Loucy (cell line): ENCODE results near the gene TBC1D24.

ENCODE experiments used
- H2AFZ ChIP-seq: fragments of 200-600 bp; sonication (generic); 2 replicates; pipeline ENCODE4 v1.6.0; 2016; ENCODE audit warnings: antibody characterized with exemption, mild to moderate bottlenecking, low read length, moderate library complexity
- H3F3A ChIP-seq: fragments of 200-600 bp; 2 replicates; pipeline ENCODE4 v1.6.0; 2016; ENCODE audit warnings: antibody characterized with exemption, low read depth, mild to moderate bottlenecking
- H3K27me3 ChIP-seq: fragments of 200-600 bp; sonication (generic); 2 replicates; pipeline ENCODE4 v1.6.1; 2014; ENCODE audit warnings: low read length, mild to moderate bottlenecking; ENCODE audit not compliant: insufficient read depth, poor library complexity, severe bottlenecking
- H3K36me3 ChIP-seq: fragments of 200-600 bp; sonication (generic); 2 replicates; pipeline ENCODE4 v1.6.1; 2016; ENCODE audit warnings: low read length; ENCODE audit not compliant: insufficient read depth
- H3K4me1 ChIP-seq: fragments of 200-600 bp; sonication (generic); 2 replicates; pipeline ENCODE4 v1.5.1; 2014; ENCODE audit warnings: low read length, mild to moderate bottlenecking; ENCODE audit not compliant: insufficient read depth, poor library complexity, severe bottlenecking
- H3K4me2 ChIP-seq: fragments of 200-600 bp; sonication (generic); 2 replicates; pipeline ENCODE4 v1.6.0; 2014; ENCODE audit warnings: antibody characterized with exemption, low read length, low read depth, mild to moderate bottlenecking; ENCODE audit not compliant: poor library complexity, severe bottlenecking
- H3K4me3 ChIP-seq: fragments of 200-600 bp; sonication (generic); 2 replicates; pipeline ENCODE4 v1.5.1; 2014; ENCODE audit warnings: low read length, mild to moderate bottlenecking, mixed read lengths; ENCODE audit not compliant: poor library complexity, severe bottlenecking
- H3K79me2 ChIP-seq: fragments of 200-600 bp; sonication (generic); 2 replicates; pipeline ENCODE4 v1.6.1; 2014; ENCODE audit warnings: low read length; ENCODE audit not compliant: insufficient read depth
- H3K9ac ChIP-seq: fragments of 200-600 bp; sonication (generic); 2 replicates; pipeline ENCODE4 v1.6.0; 2014; ENCODE audit warnings: mild to moderate bottlenecking, low read depth, low read length, moderate library complexity; ENCODE audit not compliant: poor library complexity, severe bottlenecking
- H3K9me2 ChIP-seq: fragments of 200-600 bp; sonication (generic); replicated peaks from 2 replicates; pipeline ENCODE4 v1.6.1; 2016; ENCODE audit warnings: low read depth, low read length, mixed read lengths
- H3K9me3 ChIP-seq: fragments of 200-600 bp; sonication (generic); 2 replicates; pipeline ENCODE4 v1.6.1; 2014; ENCODE audit warnings: mild to moderate bottlenecking, antibody characterized with exemption, low read length, low read depth; ENCODE audit not compliant: insufficient read depth
- H4K20me1 ChIP-seq: fragments of 200-600 bp; sonication (generic); 2 replicates; pipeline ENCODE4 v1.6.0; 2014; ENCODE audit warnings: antibody characterized with exemption, low read length, mild to moderate bottlenecking; ENCODE audit not compliant: insufficient read depth, poor library complexity, severe bottlenecking
- EZH2phosphoT487 ChIP-seq: fragments of 200-600 bp; IDR thresholded peaks from 2 replicates; pipeline ENCODE4 v1.6.1; 2018; ENCODE audit warnings: antibody characterized with exemption, mild to moderate bottlenecking, moderate library complexity, borderline replicate concordance
- TF ChIP-seq, protein P1 (sequence below): fragments of 200-600 bp; sonication (generic); conservative IDR thresholded peaks from 2 replicates; pipeline ENCODE4 v1.5.1; 2014; ENCODE audit warnings: mild to moderate bottlenecking, antibody characterized with exemption, low read length

The TBC1D24 gene

DNA sequence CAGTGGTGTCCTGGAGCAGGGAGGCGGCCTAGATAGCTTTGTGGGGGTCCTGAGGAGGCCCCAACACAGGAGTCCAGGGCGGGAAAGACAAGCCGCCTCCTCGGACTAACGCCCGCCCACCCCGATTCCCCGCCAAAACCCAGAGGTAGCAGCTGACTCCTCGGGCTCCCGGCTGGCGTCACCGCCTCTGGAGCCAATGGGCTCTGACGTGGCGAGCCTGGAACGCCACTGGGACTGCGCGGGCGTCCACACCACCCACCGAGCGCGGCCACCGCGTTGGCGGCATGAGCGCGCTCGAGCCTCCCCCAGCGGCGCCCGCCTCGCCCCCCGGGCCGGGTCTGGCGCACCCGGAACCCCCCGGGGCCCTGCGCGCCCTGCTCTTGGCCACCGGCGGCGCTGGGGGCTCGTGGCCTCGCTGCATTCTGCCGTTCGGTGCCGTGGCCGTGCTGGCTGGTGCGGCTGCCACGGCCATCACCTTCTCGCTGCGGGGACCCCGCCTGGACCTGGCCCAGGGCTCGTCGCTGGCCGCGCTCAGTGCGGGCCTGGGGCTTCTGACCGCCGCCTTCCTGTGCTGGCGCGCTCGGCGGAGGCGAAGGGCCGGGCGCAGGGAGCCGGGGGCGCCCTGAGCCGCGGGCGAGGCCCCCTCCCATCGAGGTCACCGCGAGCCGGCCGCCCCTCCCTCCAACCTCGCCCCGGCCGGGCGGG, 7.2 kb upstream of the TBC1D24 start:
- H4K20me1 ChIP-seq = no peaks in the 10 kb centered on the region
- no peak for TF ChIP-seq EZH2phosphoT487
- TF ChIP-seq, protein P1, sequence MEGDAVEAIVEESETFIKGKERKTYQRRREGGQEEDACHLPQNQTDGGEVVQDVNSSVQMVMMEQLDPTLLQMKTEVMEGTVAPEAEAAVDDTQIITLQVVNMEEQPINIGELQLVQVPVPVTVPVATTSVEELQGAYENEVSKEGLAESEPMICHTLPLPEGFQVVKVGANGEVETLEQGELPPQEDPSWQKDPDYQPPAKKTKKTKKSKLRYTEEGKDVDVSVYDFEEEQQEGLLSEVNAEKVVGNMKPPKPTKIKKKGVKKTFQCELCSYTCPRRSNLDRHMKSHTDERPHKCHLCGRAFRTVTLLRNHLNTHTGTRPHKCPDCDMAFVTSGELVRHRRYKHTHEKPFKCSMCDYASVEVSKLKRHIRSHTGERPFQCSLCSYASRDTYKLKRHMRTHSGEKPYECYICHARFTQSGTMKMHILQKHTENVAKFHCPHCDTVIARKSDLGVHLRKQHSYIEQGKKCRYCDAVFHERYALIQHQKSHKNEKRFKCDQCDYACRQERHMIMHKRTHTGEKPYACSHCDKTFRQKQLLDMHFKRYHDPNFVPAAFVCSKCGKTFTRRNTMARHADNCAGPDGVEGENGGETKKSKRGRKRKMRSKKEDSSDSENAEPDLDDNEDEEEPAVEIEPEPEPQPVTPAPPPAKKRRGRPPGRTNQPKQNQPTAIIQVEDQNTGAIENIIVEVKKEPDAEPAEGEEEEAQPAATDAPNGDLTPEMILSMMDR = no peak
- H3K9me2 ChIP-seq = no peaks in the 10 kb centered on the region
- no peaks in the 10 kb centered on the region; the same call in 1 of the 2 replicates for H3K79me2 ChIP-seq
- H2AFZ ChIP-seq = no peak overlapping the region
- peak overlapping the region; percentile 100 for H3K9ac ChIP-seq
- no peaks in the 10 kb centered on the region for H3K27me3 ChIP-seq
- no peaks in the 10 kb centered on the region for H3K36me3 ChIP-seq
- no peaks in the 10 kb centered on the region for H3K9me3 ChIP-seq
- peak overlapping the region; percentile 80 for H3K4me3 ChIP-seq
- H3F3A ChIP-seq = no peaks in the 10 kb centered on the region
- H3K4me2 ChIP-seq = peak overlapping the region; percentile 92
- H3K4me1 ChIP-seq = peaks cover 37% of the 10 kb centered on the region

DNA sequence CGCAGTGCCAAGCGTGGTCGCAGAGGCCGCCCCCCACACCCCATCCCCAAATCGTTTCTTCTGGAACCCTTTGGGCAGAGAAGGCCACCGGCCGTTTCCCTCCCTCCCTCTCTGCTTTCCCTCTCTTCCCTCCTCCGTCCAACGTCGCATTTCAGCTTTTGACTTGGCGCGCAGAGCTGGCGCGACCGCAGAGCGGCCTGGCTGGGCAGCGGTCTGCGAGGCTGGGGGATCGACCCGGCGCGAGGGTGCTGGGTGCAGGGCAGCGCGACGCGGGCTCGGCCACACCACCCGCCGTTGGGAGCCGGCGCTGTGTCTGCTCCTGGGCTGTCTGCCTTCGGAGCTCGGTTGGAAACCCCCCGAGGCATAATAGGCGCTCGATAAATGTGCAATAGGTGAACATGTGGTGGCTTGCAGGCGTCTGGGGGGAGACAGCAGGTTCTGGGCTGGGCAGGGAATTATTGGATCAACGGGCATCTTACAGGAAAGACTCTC, 6.6 kb upstream of the TBC1D24 start:
- no peaks in the 10 kb centered on the region for H3K9me2 ChIP-seq
- H3K4me2 ChIP-seq = peak overlapping the region; percentile 92
- peaks cover 4% of the 10 kb centered on the region for H4K20me1 ChIP-seq
- peaks cover 2% of the 10 kb centered on the region; the same call in 1 of the 2 replicates for H3K79me2 ChIP-seq
- TF ChIP-seq EZH2phosphoT487 = no peak
- TF ChIP-seq, protein P1 = no peak
- H3K27me3 ChIP-seq = no peaks in the 10 kb centered on the region
- peak overlapping the region; percentile 100 for H3K9ac ChIP-seq
- H3K36me3 ChIP-seq = no peaks in the 10 kb centered on the region
- no peaks in the 10 kb centered on the region for H3K9me3 ChIP-seq
- H3F3A ChIP-seq = no peaks in the 10 kb centered on the region
- H3K4me1 ChIP-seq = peaks cover 37% of the 10 kb centered on the region
- peak overlapping the region; percentile 80 for H3K4me3 ChIP-seq
- H2AFZ ChIP-seq = no peak overlapping the region

DNA sequence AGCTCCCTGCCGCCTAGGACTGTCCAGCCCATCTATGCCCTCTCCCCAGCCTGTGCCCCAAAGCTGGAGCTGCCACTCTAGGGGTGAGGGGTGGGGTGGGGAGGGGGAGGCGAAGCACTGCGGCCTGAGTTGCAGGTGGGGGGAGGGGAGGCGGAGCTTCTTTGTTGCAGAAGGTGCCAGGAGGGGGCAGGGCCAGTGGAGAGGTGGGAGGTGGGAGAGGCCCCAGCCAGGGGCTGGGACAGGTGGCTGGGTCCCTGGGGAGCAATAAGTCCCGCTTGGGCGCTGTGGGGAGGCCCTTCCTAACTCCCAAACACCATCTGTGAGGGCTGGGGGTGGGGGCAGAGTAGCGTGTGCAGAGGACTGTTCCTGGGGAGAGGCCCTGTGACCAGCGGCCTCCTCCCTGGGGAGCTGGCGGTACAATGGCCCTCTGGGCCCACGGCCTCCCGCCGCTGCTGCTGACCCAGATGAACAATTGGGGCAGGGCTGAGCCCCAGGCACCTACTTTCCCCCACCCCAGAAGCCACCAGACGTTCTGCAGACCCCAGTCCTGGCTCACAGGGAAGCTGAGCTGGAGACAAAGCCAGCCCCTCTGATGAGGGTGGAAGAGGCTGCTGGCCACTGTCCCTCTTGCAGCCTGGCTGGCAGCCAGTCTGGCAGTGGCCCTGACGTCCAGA, 6.1 kb upstream of the TBC1D24 start:
- no peak overlapping the region for H2AFZ ChIP-seq
- H3K4me2 ChIP-seq = peak overlapping the region; percentile 92
- no peaks in the 10 kb centered on the region for H3F3A ChIP-seq
- no peak for TF ChIP-seq EZH2phosphoT487
- TF ChIP-seq, protein P1 = no peak
- no peaks in the 10 kb centered on the region for H3K36me3 ChIP-seq
- peak overlapping the region; percentile 80 for H3K4me3 ChIP-seq
- peaks cover 4% of the 10 kb centered on the region for H4K20me1 ChIP-seq
- no peaks in the 10 kb centered on the region for H3K9me2 ChIP-seq
- H3K4me1 ChIP-seq = peaks cover 37% of the 10 kb centered on the region
- H3K79me2 ChIP-seq = peaks cover 3% of the 10 kb centered on the region; the same call in 1 of the 2 replicates
- no peaks in the 10 kb centered on the region for H3K27me3 ChIP-seq
- H3K9ac ChIP-seq = peak overlapping the region; percentile 100
- H3K9me3 ChIP-seq = no peaks in the 10 kb centered on the region
